A549 (cell line): ENCODE measurements around the gene UBTD2.

Experiments used
- CTCF ChIP-seq: fragments of >200 bp; sonication (Bioruptor Twin); formaldehyde crosslinking; IDR thresholded peaks from 3 replicates; pipeline ENCODE4 v1.5.1; 2016
- NPAS2 ChIP-seq: fragments of 250-450 bp; sonication (Bioruptor Pico); IDR thresholded peaks from 2 replicates; pipeline ENCODE4 v1.8.0; 2022; ENCODE audit warnings: mild to moderate bottlenecking, moderate library complexity, borderline replicate concordance

GRCh38 chr5:172234031-172234430 lies 49.5 kb downstream of the UBTD2 start:
- TF ChIP-seq NPAS2 (CRISPR knock-in tag) (no peak), CTCF (no peak)
